ENCODE results near the gene GCNT1. TPM values are rescaled to one million over a fixed set of nuclear protein-coding genes. Genes with fewer than 3 reads are reported as not detected.

GCNT1 gene
- total and polyA plus RNA-seq, 7 donors: 0.11 to 2.6 (median 1.1) TPM

GRCh38 chr9:76463211-76463610, 4.2 kb downstream of the GCNT1 start:
- ATAC-seq (no peak), DNase-seq (no peak)
- peaks cover 0 to 5% (median 0%) of the 10 kb centered on the region in 3 donors for H3K27me3 ChIP-seq (ENCODE audit: insufficient read depth in 3 of 3, low read length in 2 of 3)
- H3K36me3 ChIP-seq (ENCODE audit: insufficient read depth in 1 of 2, low read depth in 1 of 2): no peaks in the 10 kb centered on the region
- peaks cover 9% of the 10 kb centered on the region for H3K4me1 ChIP-seq
- H3K9me3 ChIP-seq: no peaks in the 10 kb centered on the region
- intact Hi-C loops (cut with DNase I): no loop called here
- 87 to 89% (median 88%) methylated on average over 4 of the region's 4 CpGs for WGBS, 3 donors
- no peak overlapping the region for H3K4me3 ChIP-seq
- no peak overlapping the region for H3K27ac ChIP-seq
- no peak for TF ChIP-seq CTCF (IDR thresholded peaks at IDR 0.05)

- DNase-seq (no peak), ATAC-seq (no peak)
- intact Hi-C loops (cut with DNase I): no loop called here
- H3K4me3 ChIP-seq: no peak overlapping the region
- no peaks in the 10 kb centered on the region for H3K9me3 ChIP-seq
- H3K36me3 ChIP-seq (ENCODE audit: insufficient read depth in 1 of 2, low read depth in 1 of 2): no peaks in the 10 kb centered on the region
- WGBS, 3 donors: 90 to 96% (median 90%) methylated on average over 1 of the region's 1 CpG
- H3K4me1 ChIP-seq: peaks cover 4% of the 10 kb centered on the region
- TF ChIP-seq CTCF (IDR thresholded peaks at IDR 0.05): no peak
- H3K27me3 ChIP-seq (ENCODE audit: insufficient read depth in 3 of 3, low read length in 2 of 3): peaks cover 0 to 5% (median 0%) of the 10 kb centered on the region in 3 donors
- H3K27ac ChIP-seq: no peak overlapping the region
These were observed 5.7 kb downstream of the GCNT1 start for GRCh38 chr9:76464706-76465105.

- H3K27ac ChIP-seq: no peak overlapping the region
These were observed 6.7 kb downstream of the GCNT1 start for GRCh38 chr9:76465442-76466298.

GRCh38 chr9:76466299-76466605, 7.3 kb downstream of the GCNT1 start:
- Histone ChIP-seq H3K27ac (no peak overlapping the region), H3K4me1 (no peaks in the 10 kb centered on the region), H3K9me3 (no peaks in the 10 kb centered on the region), H3K36me3 (ENCODE audit: insufficient read depth in 1 of 2, low read depth in 1 of 2) (no peaks in the 10 kb centered on the region), H3K4me3 (no peak overlapping the region), H3K27me3 (ENCODE audit: insufficient read depth in 3 of 3, low read length in 2 of 3) (peaks cover 0 to 5% (median 0%) of the 10 kb centered on the region in 3 donors)
- intact Hi-C loops (cut with DNase I): no loop called here
- DNase-seq (no peak), ATAC-seq (no peak)
- no peak for TF ChIP-seq CTCF (IDR thresholded peaks at IDR 0.05)
- WGBS, 3 donors: 55 to 74% (median 68%) methylated on average over 2 of the region's 2 CpGs

More at GRCh38 chr9:76465442-76466298, 6.7 kb downstream of the GCNT1 start:
- Histone ChIP-seq H3K36me3 (ENCODE audit: insufficient read depth in 1 of 2, low read depth in 1 of 2) (no peaks in the 10 kb centered on the region), H3K4me1 (no peaks in the 10 kb centered on the region), H3K27me3 (ENCODE audit: insufficient read depth in 3 of 3, low read length in 2 of 3) (peaks cover 0 to 5% (median 0%) of the 10 kb centered on the region in 3 donors), H3K9me3 (no peaks in the 10 kb centered on the region), H3K4me3 (no peak overlapping the region)
- intact Hi-C loops (cut with DNase I): no loop called here
- no peak for TF ChIP-seq CTCF (IDR thresholded peaks at IDR 0.05)
- WGBS, 3 donors: 81 to 84% (median 83%) methylated on average over 8 of the region's 8 CpGs
- no peak for DNase-seq
- ATAC-seq: no peak
